GM21576 (cell line): ENCODE data around the gene GAB2.
A peak's percentile ranks its signal among the peaks of the same experiment; 100 is the strongest.

Experiments used
- ATAC-seq: cut with Tn5 transposase; IDR thresholded peaks from one replicate; pipeline ENCODE4 v1.9.1; 2021; ENCODE audit warnings: mild to moderate bottlenecking, moderate library complexity; ENCODE audit not compliant: unreplicated experiment

Gene GAB2

GRCh38 chr11:78347956-78348355 lies 69.7 kb downstream of the GAB2 start:
- ATAC-seq, result no peak

GRCh38 chr11:78346799-78347198 lies 70.8 kb downstream of the GAB2 start:
- no peak for ATAC-seq

- no peak for ATAC-seq
Observed at GRCh38 chr11:78345450-78345849, 72.2 kb downstream of the GAB2 start.

GRCh38 chr11:78344676-78345075 lies 72.9 kb downstream of the GAB2 start:
- no peak for ATAC-seq

GRCh38 chr11:78344094-78344493 lies 73.5 kb downstream of the GAB2 start:
- no peak for ATAC-seq

- ATAC-seq, result no peak
Observed at GRCh38 chr11:78343303-78343702, 74.3 kb downstream of the GAB2 start.

- no peak for ATAC-seq
Observed at GRCh38 chr11:78341841-78342240, 75.8 kb downstream of the GAB2 start.

GRCh38 chr11:78340530-78340929 lies 77.1 kb downstream of the GAB2 start:
- ATAC-seq, result no peak

GRCh38 chr11:78339945-78340344 lies 77.7 kb downstream of the GAB2 start:
- no peak for ATAC-seq

GRCh38 chr11:78339483-78339882 lies 78.1 kb downstream of the GAB2 start:
- ATAC-seq, result no peak

GRCh38 chr11:78338702-78339101 lies 78.9 kb downstream of the GAB2 start:
- ATAC-seq, result no peak

- ATAC-seq, result no peak
Observed at GRCh38 chr11:78338138-78338537, 79.5 kb downstream of the GAB2 start.

GRCh38 chr11:78337554-78337924 lies 80.1 kb downstream of the GAB2 start:
- ATAC-seq, result no peak

- ATAC-seq, result no peak
Observed at GRCh38 chr11:78336877-78337553, 80.6 kb downstream of the GAB2 start.

GRCh38 chr11:78334109-78334508 lies 83.5 kb downstream of the GAB2 start:
- no peak for ATAC-seq

- no peak for ATAC-seq
Observed at GRCh38 chr11:78332872-78333271, 84.7 kb downstream of the GAB2 start.

- peak; percentile 53 for ATAC-seq
Observed at GRCh38 chr11:78332174-78332866, 85.3 kb downstream of the GAB2 start.

- peak; percentile 14 for ATAC-seq
Observed at GRCh38 chr11:78331711-78332110, 85.9 kb downstream of the GAB2 start.

GRCh38 chr11:78330361-78330760 lies 87.3 kb downstream of the GAB2 start:
- ATAC-seq, result no peak

GRCh38 chr11:78327945-78328344 lies 89.7 kb downstream of the GAB2 start:
- ATAC-seq, result no peak

GRCh38 chr11:78325274-78325781 lies 92.3 kb downstream of the GAB2 start:
- peak; percentile 36 for ATAC-seq

- ATAC-seq, result peak; percentile 46
Observed at GRCh38 chr11:78323363-78323762, 94.3 kb downstream of the GAB2 start.
